Calu3 (cell line): ENCODE measurements around the gene MYH15. TPM values are rescaled to one million over a fixed set of nuclear protein-coding genes. Genes with fewer than 3 reads are reported as not detected.
A peak's percentile ranks its signal among the peaks of the same experiment; 100 is the strongest.

ENCODE experiments used
- BruUV-seq: library from RNA; stranded (reverse); fragments of 400-500 nt; replicated peaks from 2 replicates; lab custom pipeline; 2021; lab: Mats Ljungman, UMichigan
- CTCF ChIA-PET: fragments of 300-600 bp; sonication (Branson Sonifier 250); formaldehyde crosslinking; loops from one replicate; lab custom pipeline; 2022; ENCODE audit warnings: antibody characterized with exemption; lab: Charles Lee
- DNase-seq: peaks from one replicate; pipeline ENCODE4 v3.0.0; 2022
- H3K27ac Mint-ChIP-seq: one replicate; pipeline ENCODE4 v1.8.0; 2022; ENCODE audit warnings: mixed read lengths; ENCODE audit not compliant: unreplicated experiment
- H3K27me3 Mint-ChIP-seq: one replicate; pipeline ENCODE4 v1.8.0; 2022; ENCODE audit warnings: mixed read lengths; ENCODE audit not compliant: unreplicated experiment
- H3K36me3 Mint-ChIP-seq: one replicate; pipeline ENCODE4 v1.8.0; 2022; ENCODE audit warnings: mild to moderate bottlenecking, moderate library complexity, mixed read lengths; ENCODE audit not compliant: insufficient read depth, unreplicated experiment
- H3K4me1 Mint-ChIP-seq: one replicate; pipeline ENCODE4 v1.8.0; 2022; ENCODE audit warnings: mild to moderate bottlenecking, low read depth, mixed read lengths; ENCODE audit not compliant: unreplicated experiment
- H3K4me3 Mint-ChIP-seq: one replicate; pipeline ENCODE4 v1.8.0; 2022; ENCODE audit warnings: mild to moderate bottlenecking, low read depth, moderate library complexity, mixed read lengths; ENCODE audit not compliant: unreplicated experiment
- H3K9me3 Mint-ChIP-seq: one replicate; pipeline ENCODE4 v1.8.0; 2022; ENCODE audit warnings: low read depth, mixed read lengths; ENCODE audit not compliant: unreplicated experiment
- intact Hi-C: fragments of 100-400 bp; cut with micrococcal nuclease; formaldehyde crosslinking; loops from one replicate; pipeline ENCODE4 v1.10.0; 2022; ENCODE audit not compliant: unreplicated experiment
- total RNA-seq: library from RNA; stranded (reverse); gene quantifications from 2 replicates; pipeline ENCODE4 v1.2.3, GENCODE V29; 2022
- TF ChIP-seq, protein P1 (sequence below): fragments of 200-600 bp; IDR thresholded peaks from one replicate; pipeline ENCODE4 v1.8.0; 2022; ENCODE audit warnings: antibody characterized with exemption; ENCODE audit not compliant: unreplicated experiment

The MYH15 gene
- total RNA-seq, 1 experiment from 2014 or later, result 0.35 TPM

DNA sequence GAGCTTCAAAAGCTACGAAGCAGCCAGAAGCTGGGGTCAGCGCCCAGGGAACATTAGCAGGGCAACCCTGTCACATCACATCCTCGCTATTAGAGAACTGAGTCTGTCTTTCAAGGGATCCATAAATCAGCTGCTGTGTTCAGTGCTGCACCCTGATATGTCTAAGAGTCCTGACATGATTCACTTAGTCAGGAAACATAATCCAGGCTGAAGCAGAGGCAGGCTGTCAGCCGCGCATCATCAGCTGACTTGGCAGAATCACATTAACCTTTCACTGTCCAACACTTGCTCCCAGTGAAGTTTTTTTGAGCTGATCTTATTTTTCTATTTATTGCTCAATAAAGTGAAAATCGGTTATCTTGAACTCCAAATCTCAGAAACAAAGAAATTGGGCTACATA is 23.5 kb downstream of the MYH15 start:
- Mint-ChIP-seq H3K27me3 (no peaks in the 10 kb centered on the region), H3K36me3 (no peaks in the 10 kb centered on the region), H3K27ac (no peak overlapping the region), H3K4me1 (no peaks in the 10 kb centered on the region), H3K4me3 (no peak overlapping the region), H3K9me3 (no peaks in the 10 kb centered on the region)
- intact Hi-C loops, result loop anchor here (10.0 kb wide), 1 partner anchor 598 kb away; no protein-coding TSS in a partner anchor
- CTCF ChIA-PET, result no interaction called here
- no peak for DNase-seq
- BruUV-seq, result no TSS peak
- TF ChIP-seq, protein P1, sequence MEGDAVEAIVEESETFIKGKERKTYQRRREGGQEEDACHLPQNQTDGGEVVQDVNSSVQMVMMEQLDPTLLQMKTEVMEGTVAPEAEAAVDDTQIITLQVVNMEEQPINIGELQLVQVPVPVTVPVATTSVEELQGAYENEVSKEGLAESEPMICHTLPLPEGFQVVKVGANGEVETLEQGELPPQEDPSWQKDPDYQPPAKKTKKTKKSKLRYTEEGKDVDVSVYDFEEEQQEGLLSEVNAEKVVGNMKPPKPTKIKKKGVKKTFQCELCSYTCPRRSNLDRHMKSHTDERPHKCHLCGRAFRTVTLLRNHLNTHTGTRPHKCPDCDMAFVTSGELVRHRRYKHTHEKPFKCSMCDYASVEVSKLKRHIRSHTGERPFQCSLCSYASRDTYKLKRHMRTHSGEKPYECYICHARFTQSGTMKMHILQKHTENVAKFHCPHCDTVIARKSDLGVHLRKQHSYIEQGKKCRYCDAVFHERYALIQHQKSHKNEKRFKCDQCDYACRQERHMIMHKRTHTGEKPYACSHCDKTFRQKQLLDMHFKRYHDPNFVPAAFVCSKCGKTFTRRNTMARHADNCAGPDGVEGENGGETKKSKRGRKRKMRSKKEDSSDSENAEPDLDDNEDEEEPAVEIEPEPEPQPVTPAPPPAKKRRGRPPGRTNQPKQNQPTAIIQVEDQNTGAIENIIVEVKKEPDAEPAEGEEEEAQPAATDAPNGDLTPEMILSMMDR, result no peak

DNA sequence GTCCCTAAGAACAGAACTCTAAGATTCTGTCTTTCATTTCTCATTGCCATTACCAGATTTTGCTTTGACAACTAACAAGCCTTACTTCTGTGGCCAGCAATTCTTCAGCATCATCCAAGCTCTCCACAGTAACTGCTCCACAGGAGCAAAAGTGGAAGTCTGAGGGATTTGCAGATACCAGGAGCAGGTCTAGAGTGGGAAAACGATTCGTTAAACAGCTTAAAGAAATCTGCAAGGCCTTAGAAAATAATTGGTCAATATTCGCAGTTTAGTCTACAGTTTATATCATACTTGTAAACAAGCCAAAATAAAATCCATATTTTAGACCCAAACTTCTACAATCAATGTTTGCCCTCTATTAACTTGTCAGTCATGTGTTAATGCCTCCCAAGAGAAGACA is 24.1 kb downstream of the MYH15 start:
- Mint-ChIP-seq H3K4me3 (no peak overlapping the region), H3K4me1 (no peaks in the 10 kb centered on the region), H3K9me3 (no peaks in the 10 kb centered on the region), H3K27me3 (no peaks in the 10 kb centered on the region), H3K27ac (no peak overlapping the region), H3K36me3 (no peaks in the 10 kb centered on the region)
- no TSS peak for BruUV-seq
- intact Hi-C loops, result loop anchor here (10.0 kb wide), 1 partner anchor 598 kb away; no protein-coding TSS in a partner anchor
- CTCF ChIA-PET, result no interaction called here
- TF ChIP-seq, protein P1, result no peak
- no peak for DNase-seq

DNA sequence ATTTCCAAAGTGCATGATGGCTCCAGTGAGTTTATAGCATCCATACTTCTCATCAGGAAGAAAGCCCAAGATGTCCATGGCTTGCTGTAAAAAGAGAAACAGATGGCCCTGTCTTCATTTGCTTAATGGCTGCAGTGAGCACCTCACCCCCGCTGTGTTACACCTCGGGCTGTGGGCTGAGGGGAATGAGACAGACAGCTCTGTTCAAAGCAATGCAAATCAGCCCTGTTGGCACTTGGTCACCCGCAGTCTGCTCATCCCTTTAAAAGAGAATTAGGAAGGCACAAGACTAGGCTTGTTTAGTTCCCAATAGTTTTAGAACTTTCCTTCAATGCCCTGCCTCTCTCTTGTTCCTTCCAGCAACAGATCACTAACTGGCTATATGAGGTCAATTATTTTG is 25.2 kb downstream of the MYH15 start:
- no peak for DNase-seq
- H3K4me3 Mint-ChIP-seq, result no peak overlapping the region
- H3K36me3 Mint-ChIP-seq, result no peaks in the 10 kb centered on the region
- intact Hi-C loops, result loop anchor here (10.0 kb wide), 1 partner anchor 600 kb away; no protein-coding TSS in a partner anchor
- H3K27me3 Mint-ChIP-seq, result no peaks in the 10 kb centered on the region
- CTCF ChIA-PET, result no interaction called here
- H3K9me3 Mint-ChIP-seq, result no peaks in the 10 kb centered on the region
- no peaks in the 10 kb centered on the region for H3K4me1 Mint-ChIP-seq
- BruUV-seq, result no TSS peak
- no peak overlapping the region for H3K27ac Mint-ChIP-seq
- TF ChIP-seq, protein P1, result no peak

DNA sequence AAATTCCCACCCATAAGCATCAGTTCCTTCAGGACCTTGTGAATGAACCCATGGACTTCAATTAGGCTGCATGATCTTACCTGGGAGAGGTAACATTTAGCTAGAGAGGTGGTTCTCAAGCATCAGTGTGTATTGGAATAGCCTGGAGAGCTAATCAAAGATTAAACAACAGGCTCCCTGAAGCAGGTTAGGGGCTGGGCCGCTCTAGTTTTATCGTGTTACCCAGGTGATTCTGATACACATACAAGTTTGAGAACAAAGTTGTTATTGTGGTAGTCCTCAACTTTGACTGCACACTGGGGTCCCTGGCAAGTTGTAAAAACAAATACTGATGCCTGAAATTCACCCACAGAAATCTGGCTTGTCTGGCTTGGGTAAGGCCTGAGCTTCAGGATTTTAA is 31.2 kb downstream of the MYH15 start:
- BruUV-seq, result no TSS peak
- intact Hi-C loops, result loop anchor here (10.0 kb wide), 2 partner anchors 254 to 424 kb away; partner anchors contain the start of gene IFT57
- TF ChIP-seq, protein P1, result no peak
- no peaks in the 10 kb centered on the region for H3K4me1 Mint-ChIP-seq
- H3K4me3 Mint-ChIP-seq, result no peak overlapping the region
- H3K36me3 Mint-ChIP-seq, result no peaks in the 10 kb centered on the region
- CTCF ChIA-PET, result interaction anchor here (0.6 kb wide), 1 partner anchor 12 kb away, joined by 3 read pairs; no protein-coding TSS in a partner anchor
- no peak overlapping the region for H3K27ac Mint-ChIP-seq
- peak; percentile 5 for DNase-seq
- no peaks in the 10 kb centered on the region for H3K9me3 Mint-ChIP-seq
- H3K27me3 Mint-ChIP-seq, result no peaks in the 10 kb centered on the region
